GM04504 (cell line): Measurements from ENCODE around the gene SYT15B.
"Not testable (repeated sequence)": the region's sequence is repeated elsewhere in the genome, so short reads cannot be mapped to it uniquely, and the experiment has no call there.

Source experiments
- DNase-seq: peaks from one replicate; pipeline ENCODE4 v3.0.0-alpha.2; 2012; ENCODE audit warnings: low read depth

SYT15B gene

GRCh38 chr10:47725740-47726139 lies 37.7 kb downstream of the SYT15B start:
- not testable (repeated sequence) for DNase-seq

GRCh38 chr10:47725047-47725446 lies 38.3 kb downstream of the SYT15B start:
- not testable (repeated sequence) for DNase-seq

- not testable (repeated sequence) for DNase-seq
Measured at GRCh38 chr10:47724119-47724518, 39.3 kb downstream of the SYT15B start.

GRCh38 chr10:47723362-47723761 lies 40.0 kb downstream of the SYT15B start:
- not testable (repeated sequence) for DNase-seq

GRCh38 chr10:47717011-47717769 lies 46.2 kb downstream of the SYT15B start:
- not testable (repeated sequence) for DNase-seq
